Measurements from ENCODE around the gene LGALSL. TPM values are rescaled to one million over a fixed set of nuclear protein-coding genes. Genes with fewer than 3 reads are reported as not detected.

LGALSL gene
- total and polyA plus RNA-seq, 2 of the 13 experiments (the other 11 are each of a cell fraction or from before 2014, with no cell fraction given), result 15.4 to 20.0 TPM

- no peaks in the 10 kb centered on the region for H3K79me2 ChIP-seq (ENCODE audit: insufficient read depth, low read length)
- WGBS (ENCODE audit: low lambda C conversion rate), result 34% methylated on average over 2 of the region's 2 CpGs
- no peaks in the 10 kb centered on the region for H3K36me3 ChIP-seq (replicated peaks in 1 of 2; ENCODE audit: control insufficient read depth in 1 of 2, insufficient read depth in 2 of 2, low read length in 2 of 2)
- no peak overlapping the region for H3K9ac ChIP-seq (ENCODE audit: insufficient read depth, low read depth, low read length)
- H3K4me3 ChIP-seq (replicated peaks in 1 of 3; ENCODE audit: insufficient read depth in 1 of 3, low read depth in 2 of 3, low read length in 3 of 3), result no peak overlapping the region
- no peak for FAIRE-seq
- DNase-seq (ENCODE audit: low spot score), result no peak
- ChIA-PET POLR2A (no interaction called here), CTCF (ENCODE audit: low intra/inter-chr PET ratio, low total read pairs) (no interaction called here)
- no peak for ATAC-seq
- no peaks in the 10 kb centered on the region for H4K20me1 ChIP-seq (ENCODE audit: insufficient read depth, low read length)
- no peak overlapping the region for H2AFZ ChIP-seq (ENCODE audit: low read length)
- H3K27ac ChIP-seq (ENCODE audit: extremely low read length, insufficient read depth, low read length), result no peak overlapping the region
- H3K4me1 ChIP-seq (ENCODE audit: insufficient read depth, low read length), result peaks cover 4% of the 10 kb centered on the region
- in situ Hi-C loops (cut with HindIII; ENCODE audit: extremely low pct_ligation_motif_present, low pct_unique_long_range_greater_than_20kb) (no loop called here), intact Hi-C loops (cut with micrococcal nuclease; ENCODE audit: unreplicated experiment) (no loop called here)
- TF ChIP-seq DR1 (CRISPR knock-in tag; IDR thresholded peaks at IDR 0.05) (no peak), ZNF589 (CRISPR knock-in tag; conservative IDR thresholded peaks at IDR 0.05) (no peak), ZBTB14 (CRISPR knock-in tag; IDR thresholded peaks at IDR 0.05) (no peak), ZKSCAN5 (CRISPR knock-in tag; IDR thresholded peaks at IDR 0.05) (no peak), NCOA1 (CRISPR knock-in tag; IDR thresholded peaks at IDR 0.05) (no peak), SP4 (CRISPR knock-in tag; IDR thresholded peaks at IDR 0.05) (no peak), CHD2 (IDR thresholded peaks at IDR 0.05; ENCODE audit: low read depth, low read length) (no peak), PPARG (CRISPR knock-in tag; conservative IDR thresholded peaks at IDR 0.05) (no peak), ELF4 (CRISPR knock-in tag; IDR thresholded peaks at IDR 0.05; ENCODE audit: borderline replicate concordance) (no peak), ASH2L (IDR thresholded peaks at IDR 0.05; ENCODE audit: insufficient read length, low read depth, low read length) (no peak), BRCA1 (CRISPR knock-in tag; IDR thresholded peaks at IDR 0.05) (no peak), ATF7-NPFF (CRISPR knock-in tag; IDR thresholded peaks at IDR 0.05; ENCODE audit: low read depth) (no peak), SAP130 (CRISPR knock-in tag; IDR thresholded peaks at IDR 0.05; ENCODE audit: low read depth) (no peak), ZBTB20 (CRISPR knock-in tag; IDR thresholded peaks at IDR 0.05; ENCODE audit: borderline replicate concordance, low read depth) (no peak), PBX3 (CRISPR knock-in tag; IDR thresholded peaks at IDR 0.05; ENCODE audit: borderline replicate concordance) (no peak), ZSCAN21 (CRISPR knock-in tag; IDR thresholded peaks at IDR 0.05; ENCODE audit: borderline replicate concordance) (no peak), FOSL2 (CRISPR knock-in tag; IDR thresholded peaks at IDR 0.05) (no peak)
- no TSS peak for BruUV-seq (replicated peaks)
- H3K4me2 ChIP-seq (ENCODE audit: low read depth, low read length), result no peak overlapping the region
- no peaks in the 10 kb centered on the region for H3K9me3 ChIP-seq (ENCODE audit: low read length)
- H3K27me3 ChIP-seq (ENCODE audit: control insufficient read depth in 1 of 2, insufficient read depth in 2 of 2, low read length in 2 of 2), result no peaks in the 10 kb centered on the region
Observed at GRCh38 chr2:64447317-64448040, 6.5 kb upstream of the LGALSL start.
